Heart left ventricle (tissue), 16 donors: ENCODE measurements around the gene PRDM16. TPM values are rescaled to one million over a fixed set of nuclear protein-coding genes. Genes with fewer than 3 reads are reported as not detected.

ENCODE experiments used
- ATAC-seq, 4 donors: fragments of 200-7000 bp; cut with Tn5 transposase; one replicate each; pipeline ENCODE4 v1.9.1; 2020 to 2022; ENCODE audit warnings: moderate library complexity in 4 of 4, mild to moderate bottlenecking in 3 of 4, moderate number of reproducible peaks in 1 of 4
- DNase-seq, 5 donors: peaks; one replicate each; pipeline ENCODE4 v3.0.0-alpha.2; 2020
- H3K27ac ChIP-seq, 12 donors: fragments of 200-600 bp; sonication (generic) in 4 of 12; one replicate each; pipeline versions ENCODE4 v1.5.0 to v1.8.0; 2016 to 2022; ENCODE audit warnings: mild to moderate bottlenecking in 2 of 12
- H3K27me3 ChIP-seq, 9 donors: fragments of 200-600 bp; sonication (generic) in 2 of 9; one replicate each; pipeline versions ENCODE4 v1.5.1 to v1.8.0; 2016 to 2022; ENCODE audit warnings: mild to moderate bottlenecking in 3 of 9
- H3K36me3 ChIP-seq, 9 donors: fragments of 200-600 bp; sonication (generic) in 2 of 9; one replicate each; pipeline versions ENCODE4 v1.5.0 to v1.8.0; 2018 to 2022; ENCODE audit warnings: mild to moderate bottlenecking in 2 of 9
- H3K4me1 ChIP-seq, 12 donors: fragments of 200-600 bp; sonication (generic) in 4 of 12; one replicate each; pipeline versions ENCODE4 v1.5.0 to v1.8.0; 2016 to 2022; ENCODE audit warnings: mild to moderate bottlenecking in 3 of 12
- H3K4me3 ChIP-seq, 12 donors: fragments of 200-600 bp; sonication (generic) in 4 of 12; one replicate each; pipeline versions ENCODE4 v1.5.0 to v1.8.0; 2017 to 2022; ENCODE audit warnings: mild to moderate bottlenecking in 9 of 12, moderate library complexity in 4 of 12
- H3K9me3 ChIP-seq, 12 donors: fragments of 200-600 bp; sonication (generic) in 4 of 12; one replicate each; pipeline versions ENCODE4 v1.5.0 to v1.8.0; 2016 to 2022; ENCODE audit warnings: mild to moderate bottlenecking in 1 of 12
- POLR2A ChIP-seq, 2 donors: fragments of 450-650 bp; IDR thresholded peaks; one replicate each; pipeline ENCODE4 v1.6.1; 2017; ENCODE audit warnings: antibody characterized with exemption in 2 of 2, mild to moderate bottlenecking in 2 of 2, moderate library complexity in 2 of 2
- WGBS, 4 donors: extraction: QIAGEN DNeasy Blood & Tissue Kit in 2 of 4; methylation state at CpG; one replicate each; pipeline versions ENCODE4 v1.1.5 to v1.1.7; 2013 to 2018; 5-methylcytosine and 5-hydroxymethylcytosine counted together
- intact Hi-C, 10 donors: fragments of 100-400 bp; cut with DNase I; formaldehyde crosslinking; loops; one replicate each; pipeline versions ENCODE4 v1.11.1 to v1.14.2; 2022
- polyA plus RNA-seq, 2 donors: library from polyadenylated mRNA; stranded (reverse); fragments of 200-250 nt; gene quantifications; one replicate each; pipeline ENCODE4 v1.2.3, GENCODE V29; 2013
- total RNA-seq, 9 donors: library from RNA; depleted of rRNA in 2 of 9; stranded (reverse); fragments of >200 nt in 2 of 9; fragmentation: NEBNext Ultra II Directional in 3 of 9; extraction: Animal tissue kit (Norgen Biotek cat#: 25700) in 3 of 9; gene quantifications; one replicate each; pipeline versions ENCODE4 v1.1.0 to v1.2.4, GENCODE V29; 2016 to 2023
- TF ChIP-seq, protein P1 (sequence below), 12 donors: fragments of 200-600 bp; sonication (generic) in 4 of 12; IDR thresholded peaks; one replicate each; pipeline versions ENCODE4 v1.5.0 to v1.8.0; 2018 to 2022; ENCODE audit warnings: antibody characterized with exemption in 12 of 12, mild to moderate bottlenecking in 5 of 12
- donor health status: ischemic (EF 13 %, LVEDD 7.1; RV severe dilation, severe dysfunction).
- donor health status: healthy with polysubstance abuse.
- donor health status: DM: no; HTN: yes; CAD: no.
- donor health status: DM: no; HTN: no; CAD: no.
- donor health status: ischemic (EF 25% LVEDD 6.9; RV normal size, moderate dysfunction).
- donor health status: ischemic (EF 25% LVEDD 5.7; RV mildly dilated, moderate dysfunction).
- donor health status: healthy.
- donor health status: DM: yes; HTN: yes; CAD: no.
- donor health status: ischemic (EF 35%, LVEDD 5.7; RV mildly dilated, moderate dysfunction).
- donor health status: nonischemic (EF 11% LVEDD 7.7; RV severe dilation, severe dysfunction).
- donor health status: DM: yes; HTN: yes; CAD: no.
- donor health status: PGD.
- donor health status: ischemic (EF 29% LVEDD 5.4; RV normal size, mild dysfunction).
- donor health status: nonischemic (EF 23%, LVEDD 6.1; RV moderate dilation, normal function).

PRDM16 gene
- total and polyA plus RNA-seq, 11 donors: 6.0 to 22.7 (median 14.0) TPM

DNA sequence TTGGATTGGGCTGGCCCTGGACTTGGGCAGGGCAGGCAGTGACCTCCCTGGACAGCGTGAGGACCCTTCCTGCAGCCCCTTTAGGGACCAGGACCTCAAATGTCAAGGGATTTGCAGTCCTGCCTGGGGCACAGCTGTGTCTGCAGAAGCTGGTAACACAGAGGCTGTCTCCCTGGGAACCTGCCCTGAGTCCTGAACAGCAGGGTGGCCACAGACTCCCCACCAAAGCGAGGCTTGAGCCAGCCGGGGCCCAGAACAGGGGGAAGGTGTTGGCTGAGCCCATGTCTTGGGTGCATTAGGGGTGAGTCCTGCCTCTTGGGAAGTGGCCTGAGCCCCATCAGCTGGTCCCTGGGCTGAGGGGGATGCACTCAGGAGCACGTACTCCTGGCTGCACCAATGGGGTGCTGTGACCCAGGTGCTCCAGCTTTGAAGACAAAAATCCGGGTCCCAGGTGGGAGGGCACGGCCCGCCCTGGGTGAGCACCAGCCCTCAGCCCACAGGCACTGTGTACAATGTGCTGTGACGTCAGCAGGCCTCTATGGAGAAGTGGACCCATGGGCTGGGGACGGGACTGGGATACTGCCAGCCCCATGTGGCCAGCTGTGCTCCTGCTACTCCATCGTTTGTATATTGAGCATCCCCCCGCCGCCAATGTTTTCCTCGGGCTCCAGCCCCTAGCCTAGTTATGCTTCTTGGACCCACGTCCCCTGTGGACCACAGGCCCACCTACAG, 313.5 kb downstream of the PRDM16 start:
- peaks cover 0 to 5% (median 0%) of the 10 kb centered on the region in 12 donors for H3K4me1 ChIP-seq
- DNase-seq (no peak), ATAC-seq (peak in 2 of 4 donors; percentile 10 to 27)
- intact Hi-C loops: no loop called here
- H3K9me3 ChIP-seq: no peaks in the 10 kb centered on the region
- TF ChIP-seq, protein P1, sequence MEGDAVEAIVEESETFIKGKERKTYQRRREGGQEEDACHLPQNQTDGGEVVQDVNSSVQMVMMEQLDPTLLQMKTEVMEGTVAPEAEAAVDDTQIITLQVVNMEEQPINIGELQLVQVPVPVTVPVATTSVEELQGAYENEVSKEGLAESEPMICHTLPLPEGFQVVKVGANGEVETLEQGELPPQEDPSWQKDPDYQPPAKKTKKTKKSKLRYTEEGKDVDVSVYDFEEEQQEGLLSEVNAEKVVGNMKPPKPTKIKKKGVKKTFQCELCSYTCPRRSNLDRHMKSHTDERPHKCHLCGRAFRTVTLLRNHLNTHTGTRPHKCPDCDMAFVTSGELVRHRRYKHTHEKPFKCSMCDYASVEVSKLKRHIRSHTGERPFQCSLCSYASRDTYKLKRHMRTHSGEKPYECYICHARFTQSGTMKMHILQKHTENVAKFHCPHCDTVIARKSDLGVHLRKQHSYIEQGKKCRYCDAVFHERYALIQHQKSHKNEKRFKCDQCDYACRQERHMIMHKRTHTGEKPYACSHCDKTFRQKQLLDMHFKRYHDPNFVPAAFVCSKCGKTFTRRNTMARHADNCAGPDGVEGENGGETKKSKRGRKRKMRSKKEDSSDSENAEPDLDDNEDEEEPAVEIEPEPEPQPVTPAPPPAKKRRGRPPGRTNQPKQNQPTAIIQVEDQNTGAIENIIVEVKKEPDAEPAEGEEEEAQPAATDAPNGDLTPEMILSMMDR (IDR thresholded peaks at IDR 0.05): no peak
- no peak for TF ChIP-seq POLR2A (IDR thresholded peaks at IDR 0.05)
- peaks cover 0 to 9% (median 0%) of the 10 kb centered on the region in 9 donors for H3K36me3 ChIP-seq
- WGBS, 4 donors: 82 to 83% (median 83%) methylated on average over 7 to 14 of the region's 14 CpGs
- H3K27ac ChIP-seq: no peak overlapping the region
- no peaks in the 10 kb centered on the region for H3K27me3 ChIP-seq
- no peak overlapping the region for H3K4me3 ChIP-seq

DNA sequence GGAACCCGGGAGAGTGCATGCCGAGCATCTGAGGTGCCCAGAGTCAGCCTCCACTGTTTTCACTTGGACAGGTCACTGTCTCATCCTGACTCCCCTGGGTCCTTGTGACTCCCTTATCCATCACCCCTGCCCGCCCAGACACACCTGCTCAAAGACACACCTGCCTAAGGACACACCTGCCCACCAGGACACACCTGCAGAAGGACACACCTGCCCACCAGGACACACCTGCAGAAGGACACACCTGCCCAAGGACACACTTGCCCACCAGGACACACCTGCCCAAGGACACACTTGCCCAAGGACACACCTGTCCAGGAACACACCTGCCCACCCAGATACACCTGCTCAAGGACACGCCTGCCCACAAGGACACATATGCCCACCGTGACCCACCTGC, 314.7 kb downstream of the PRDM16 start:
- 80 to 93% (median 90%) methylated on average over 4 to 5 of the region's 5 CpGs for WGBS, 4 donors
- Histone ChIP-seq H3K36me3 (peaks cover 0 to 10% (median 0%) of the 10 kb centered on the region in 9 donors), H3K9me3 (no peaks in the 10 kb centered on the region), H3K4me1 (peaks cover 0 to 5% (median 0%) of the 10 kb centered on the region in 12 donors), H3K27me3 (peaks cover 0 to 7% (median 0%) of the 10 kb centered on the region in 9 donors), H3K27ac (no peak overlapping the region), H3K4me3 (no peak overlapping the region)
- intact Hi-C loops: no loop called here
- DNase-seq (no peak), ATAC-seq (no peak)
- TF ChIP-seq, protein P1 (IDR thresholded peaks at IDR 0.05): no peak
- TF ChIP-seq POLR2A (IDR thresholded peaks at IDR 0.05): no peak

DNA sequence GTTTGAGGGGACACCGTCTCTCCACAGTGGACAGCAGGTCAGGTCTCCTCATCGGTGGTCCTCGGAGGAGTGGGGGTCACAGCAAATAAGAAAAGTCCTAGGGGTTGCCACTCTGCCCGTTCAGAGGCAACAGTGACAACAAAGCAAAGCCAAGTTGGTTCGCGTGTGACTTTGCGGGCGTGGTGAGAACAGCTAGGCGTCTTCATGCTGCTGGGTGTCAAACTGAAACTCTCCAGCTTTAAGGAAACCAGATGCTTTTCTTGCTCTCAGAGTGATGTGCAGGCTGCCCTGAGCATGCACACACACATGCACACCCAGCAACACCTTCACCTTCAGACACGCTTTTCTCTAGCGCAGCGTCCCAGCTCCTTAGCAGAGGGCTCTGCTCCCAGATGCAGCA, 315.4 kb downstream of the PRDM16 start:
- H3K4me3 ChIP-seq: no peak overlapping the region
- no peak overlapping the region for H3K27ac ChIP-seq
- intact Hi-C loops: no loop called here
- 71 to 79% (median 76%) methylated on average over 12 of the region's 12 CpGs for WGBS, 4 donors
- peaks cover 0 to 10% (median 0%) of the 10 kb centered on the region in 9 donors for H3K36me3 ChIP-seq
- DNase-seq: no peak
- TF ChIP-seq POLR2A (IDR thresholded peaks at IDR 0.05): no peak
- TF ChIP-seq, protein P1 (IDR thresholded peaks at IDR 0.05): no peak
- H3K4me1 ChIP-seq: peaks cover 0 to 6% (median 0%) of the 10 kb centered on the region in 12 donors
- H3K27me3 ChIP-seq: peaks cover 0 to 14% (median 0%) of the 10 kb centered on the region in 9 donors
- ATAC-seq: no peak
- no peaks in the 10 kb centered on the region for H3K9me3 ChIP-seq

DNA sequence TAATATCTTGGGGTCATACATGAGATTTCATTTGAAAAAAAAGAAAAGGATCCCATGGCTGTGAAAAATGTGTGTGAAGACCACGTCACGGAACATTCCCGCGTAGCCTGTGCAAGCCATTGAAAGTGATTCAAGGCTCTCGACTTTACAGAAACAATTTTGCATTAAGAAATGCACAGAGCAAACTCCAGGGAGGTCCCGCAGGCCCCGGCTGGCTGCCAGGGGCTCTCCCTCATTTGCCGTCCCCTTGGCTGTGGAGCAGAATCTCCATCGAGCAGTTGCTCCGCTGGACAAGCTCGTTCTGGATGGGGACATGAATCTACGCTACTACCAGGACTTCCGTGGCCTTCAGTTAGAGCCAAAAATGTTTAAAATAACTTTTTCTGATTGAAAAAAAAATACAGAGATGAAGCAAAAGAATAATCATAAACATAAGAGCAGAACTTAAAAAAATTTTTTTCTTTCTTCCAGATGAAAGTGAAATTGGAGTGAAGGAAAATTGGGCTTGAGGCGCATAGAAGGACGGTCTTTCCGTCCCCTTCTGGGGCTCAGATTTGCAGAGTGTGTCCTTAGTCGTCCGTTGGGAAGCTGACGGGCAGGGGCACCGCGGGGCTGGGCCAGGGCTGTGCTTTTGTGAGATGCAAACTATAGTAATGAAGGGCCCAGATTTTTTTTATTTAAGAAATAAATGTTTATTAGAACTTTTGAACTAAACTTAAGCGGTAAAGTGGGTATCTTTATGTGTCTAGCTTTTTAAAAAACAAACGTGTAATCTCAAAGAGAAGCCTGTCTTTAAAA, 317.4 kb downstream of the PRDM16 start:
- Histone ChIP-seq H3K27me3 (peaks cover 0 to 19% (median 0%) of the 10 kb centered on the region in 9 donors), H3K4me1 (peaks cover 0 to 9% (median 0%) of the 10 kb centered on the region in 12 donors), H3K27ac (no peak overlapping the region), H3K9me3 (no peaks in the 10 kb centered on the region), H3K36me3 (peaks cover 0 to 10% (median 0%) of the 10 kb centered on the region in 9 donors), H3K4me3 (no peak overlapping the region)
- ATAC-seq (no peak), DNase-seq (no peak)
- no peak for TF ChIP-seq POLR2A (IDR thresholded peaks at IDR 0.05)
- TF ChIP-seq, protein P1 (IDR thresholded peaks at IDR 0.05): no peak
- intact Hi-C loops: no loop called here
- whole genome bisulfite sequencing, 4 donors: 88 to 93% (median 90%) methylated on average over 23 of the region's 23 CpGs
